LHCN-M2 (cell line): Measurements from ENCODE around the gene PTPN4. TPM values are rescaled to one million over a fixed set of nuclear protein-coding genes. Genes with fewer than 3 reads are reported as not detected.
A peak's percentile ranks its signal among the peaks of the same experiment; 100 is the strongest.
"Not testable (repeated sequence)": the region's sequence is repeated elsewhere in the genome, so short reads cannot be mapped to it uniquely, and the experiment has no call there.

Experiments
- DNase-seq: peaks from one replicate; pipeline ENCODE4 v3.0.0-alpha.2; 2012; ENCODE audit warnings: low read depth
- total RNA-seq: library from RNA; depleted of rRNA; stranded (reverse); fragments of >200 nt; gene quantifications from 2 replicates; pipeline ENCODE4 v1.2.3, GENCODE V29; 2014

The PTPN4 gene
- total RNA-seq, 1 experiment from 2014 or later, result 17.5 TPM

DNA sequence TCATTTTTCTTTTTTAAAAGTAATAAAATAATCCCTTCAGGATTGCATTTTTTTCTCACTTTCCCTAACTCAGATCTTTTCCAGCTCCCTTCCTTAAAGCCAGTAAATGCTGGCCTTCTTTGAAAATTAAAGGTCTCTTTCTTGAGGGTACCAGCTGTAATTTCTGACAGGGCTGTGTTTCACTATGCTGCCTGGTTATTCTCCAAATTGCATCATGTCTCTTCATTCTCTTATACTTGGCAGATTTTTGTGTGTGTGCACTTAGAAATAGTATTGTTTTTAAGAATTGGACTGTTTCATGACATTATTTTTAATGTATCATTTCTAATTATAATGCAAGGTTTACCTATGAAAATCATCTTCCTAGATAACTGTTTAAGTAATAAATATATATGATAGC is 181.1 kb downstream of the PTPN4 start:
- DNase-seq, result no peak

DNA sequence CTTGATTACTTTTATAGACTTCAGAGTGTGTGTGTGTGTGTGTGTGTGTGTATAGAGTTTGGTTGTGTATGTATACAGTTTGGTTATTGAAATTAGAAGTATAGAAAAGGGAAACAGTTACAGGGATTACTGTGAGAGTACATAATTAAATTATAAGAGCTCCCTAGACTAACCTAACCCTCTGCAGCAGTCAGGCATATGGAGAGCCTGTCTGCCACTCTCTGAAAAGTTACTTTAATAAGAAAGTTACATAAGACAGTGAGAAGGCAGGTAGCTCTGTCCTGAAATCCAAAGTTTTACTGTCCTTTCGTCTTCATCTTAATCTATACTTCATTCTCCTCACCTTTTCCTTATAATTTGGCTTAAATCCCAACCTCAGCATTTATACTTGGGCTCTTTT is 181.7 kb downstream of the PTPN4 start:
- no peak for DNase-seq

DNA sequence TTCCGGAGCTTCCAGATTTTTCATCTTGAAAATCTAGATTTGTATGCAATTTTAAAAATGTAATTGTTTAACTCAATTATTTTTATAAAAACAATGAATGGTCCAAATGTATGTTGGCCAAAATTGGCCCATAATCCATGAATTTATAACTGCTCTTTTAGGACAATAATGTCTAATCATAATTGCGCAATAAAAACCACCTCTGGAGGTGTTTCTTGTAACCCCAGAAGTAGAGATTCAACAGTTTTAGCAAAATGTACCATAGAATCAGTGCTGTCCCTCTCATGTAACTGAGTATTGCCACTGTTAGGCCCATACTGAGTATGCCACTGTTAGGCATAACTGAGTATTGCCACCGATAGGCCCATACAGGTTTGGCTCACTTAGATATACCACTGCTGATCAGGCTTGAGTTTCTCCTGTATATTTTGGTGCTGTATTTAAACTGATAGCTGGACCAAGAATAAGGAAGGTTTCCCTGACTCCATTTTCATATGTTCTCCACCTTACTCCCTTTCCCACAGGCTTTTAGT is 182.3 kb downstream of the PTPN4 start:
- DNase-seq, result no peak

DNA sequence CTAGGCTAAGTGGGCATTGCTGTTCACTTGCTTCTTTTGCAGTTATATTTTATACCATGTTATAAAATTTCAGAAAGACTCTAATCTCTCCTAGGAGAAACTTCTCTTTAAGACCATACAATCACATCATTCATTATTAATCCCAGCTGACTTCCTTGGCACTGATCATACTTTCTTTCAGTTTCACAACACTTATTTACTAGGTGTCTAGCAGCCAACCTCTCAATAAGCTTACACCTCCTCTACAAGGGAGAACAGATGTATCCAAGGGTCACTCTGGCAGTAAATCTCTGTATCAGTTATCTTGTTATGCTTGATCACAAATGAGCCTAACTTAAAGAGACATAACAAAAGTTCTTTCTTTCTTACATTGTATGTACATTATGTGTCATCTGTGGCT is 183.3 kb downstream of the PTPN4 start:
- DNase-seq, result no peak

DNA sequence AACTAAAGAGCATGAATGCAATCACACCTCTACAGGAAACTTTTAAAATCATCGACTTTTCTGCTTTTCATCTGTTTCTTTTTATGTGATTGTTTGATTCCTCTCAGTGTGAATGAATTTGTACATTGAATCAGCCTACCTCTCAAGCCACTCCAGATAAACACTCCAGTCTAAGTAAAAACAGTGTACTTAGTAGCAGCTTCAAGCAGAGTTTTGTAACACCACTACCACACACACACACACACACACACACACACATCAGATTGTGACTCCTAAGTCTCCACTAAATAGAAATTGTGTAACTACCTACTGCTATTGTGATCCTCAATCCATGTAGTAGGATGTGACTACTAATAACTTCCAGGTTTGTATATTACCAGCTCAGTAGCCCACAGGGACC is 187.8 kb downstream of the PTPN4 start:
- no peak for DNase-seq

DNA sequence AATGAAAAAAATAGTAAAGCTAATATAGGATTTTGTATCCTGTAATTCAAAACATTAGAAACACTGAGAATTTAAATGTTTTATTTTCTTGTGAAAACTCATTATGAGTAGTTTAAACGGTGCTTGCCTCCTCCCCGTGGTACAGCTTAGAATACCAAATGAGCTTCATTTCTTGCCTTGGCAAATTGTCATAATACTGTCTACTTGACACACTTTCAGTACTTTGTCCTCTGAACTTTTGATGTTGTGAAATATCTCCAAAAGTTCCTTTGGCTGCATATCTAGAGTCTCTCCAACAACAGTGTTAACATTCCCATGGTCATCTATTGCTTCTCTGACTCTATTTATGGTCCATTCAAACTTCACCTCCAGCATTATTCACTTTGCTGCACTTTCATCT is 191.2 kb downstream of the PTPN4 start:
- DNase-seq, result no peak

DNA sequence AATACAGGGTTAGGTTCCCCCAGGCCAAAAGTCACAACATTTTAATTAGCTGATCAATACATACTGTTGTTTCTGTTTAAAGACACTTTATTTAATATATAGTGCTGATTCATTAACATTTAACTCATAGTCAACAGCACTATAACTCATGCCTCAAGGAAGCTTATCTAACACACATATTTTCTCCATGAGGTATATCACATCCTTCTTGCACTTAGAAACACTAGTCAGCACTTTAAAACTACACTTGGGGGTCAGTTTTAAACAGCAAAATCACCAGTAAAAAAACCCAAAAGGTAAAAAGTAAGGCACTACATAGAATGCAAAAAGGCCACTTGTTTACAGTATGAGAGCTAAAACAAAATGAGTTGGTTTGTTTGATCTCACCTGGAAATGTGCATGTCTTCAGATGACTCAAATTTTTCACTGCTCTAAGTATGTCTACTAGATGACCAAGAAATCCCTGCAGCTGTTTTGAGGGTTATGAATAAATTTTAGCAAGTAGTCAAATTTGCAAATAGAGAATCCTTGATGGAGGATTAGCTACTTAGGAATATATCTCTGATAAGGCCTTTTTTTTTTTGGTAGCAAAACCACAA is 199.0 kb downstream of the PTPN4 start:
- peak; percentile 17 for DNase-seq

DNA sequence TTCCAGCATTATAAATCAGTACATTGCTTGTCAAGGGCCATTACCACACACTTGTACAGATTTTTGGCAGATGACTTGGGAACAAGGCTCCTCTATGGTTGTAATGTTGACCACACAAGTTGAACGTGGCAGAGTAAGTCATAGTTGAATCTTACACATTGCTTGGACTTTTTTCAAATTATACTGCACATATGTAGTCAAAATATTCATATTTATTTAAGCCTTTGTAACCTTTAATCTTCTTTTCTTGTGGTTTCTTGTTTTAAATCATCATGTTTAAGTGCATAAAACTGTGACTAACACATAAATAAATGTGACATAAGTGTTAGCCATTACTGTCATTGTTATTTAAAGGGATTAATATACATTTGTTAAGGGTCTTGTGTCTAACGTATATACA is 201.1 kb downstream of the PTPN4 start:
- DNase-seq, result peak; percentile 52

DNA sequence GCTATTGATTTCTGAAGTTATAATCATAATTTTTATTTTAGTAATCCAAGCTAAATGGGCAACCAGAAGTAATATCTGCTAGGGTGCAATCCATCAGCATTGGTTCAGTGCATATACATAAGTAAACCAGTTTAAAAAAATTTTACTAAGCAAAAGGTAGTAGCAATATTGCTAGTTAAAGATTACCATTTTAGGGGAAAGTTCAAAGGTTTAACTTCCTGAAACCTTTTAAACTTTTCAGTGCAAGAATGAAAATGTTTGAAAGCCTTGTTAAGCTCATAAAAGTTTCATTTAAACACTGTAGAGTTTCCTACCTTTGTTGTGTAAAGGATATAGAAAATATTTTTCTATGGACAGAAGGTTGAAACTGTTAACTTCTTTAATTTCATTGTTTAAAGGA is 222.2 kb downstream of the PTPN4 start:
- no peak for DNase-seq

DNA sequence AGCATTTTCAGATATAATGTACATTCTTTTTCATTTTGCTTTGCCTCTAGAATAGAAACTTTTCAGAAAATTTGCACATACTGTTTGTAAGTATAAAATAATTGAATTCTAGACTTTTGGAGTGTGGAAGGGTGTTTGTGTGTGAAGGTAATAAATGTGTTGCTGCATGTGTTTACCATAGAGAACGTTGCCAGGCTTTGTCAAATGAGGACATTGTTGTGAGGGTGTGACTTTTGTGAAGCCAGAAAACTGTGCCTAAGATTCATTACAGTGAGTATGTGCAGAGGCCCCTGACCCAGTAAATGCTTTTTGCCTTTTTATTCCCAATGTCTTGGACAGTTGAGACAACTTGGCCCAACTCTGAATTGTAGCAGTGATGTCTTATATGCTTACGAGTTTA is 222.8 kb downstream of the PTPN4 start:
- DNase-seq, result no peak

DNA sequence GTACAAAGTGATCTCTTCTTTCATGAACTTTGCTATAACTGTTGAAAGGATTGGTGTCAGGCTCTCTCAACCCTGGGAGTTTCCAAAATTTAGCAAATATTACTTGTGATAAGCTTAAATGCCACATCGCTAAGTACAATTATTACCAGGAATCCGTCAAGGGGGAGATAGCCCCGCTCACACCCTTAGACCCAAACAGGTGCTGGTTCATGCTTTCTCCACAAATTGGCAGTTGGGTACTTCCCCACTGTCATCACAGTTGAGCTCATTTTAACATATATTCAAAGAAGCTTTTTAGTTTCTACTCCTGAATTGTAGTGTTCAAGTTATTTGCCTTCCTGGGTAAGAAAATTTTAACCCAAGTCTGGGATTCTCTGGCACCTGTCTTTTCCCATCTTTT is 223.4 kb downstream of the PTPN4 start:
- DNase-seq, result peak; percentile 26

DNA sequence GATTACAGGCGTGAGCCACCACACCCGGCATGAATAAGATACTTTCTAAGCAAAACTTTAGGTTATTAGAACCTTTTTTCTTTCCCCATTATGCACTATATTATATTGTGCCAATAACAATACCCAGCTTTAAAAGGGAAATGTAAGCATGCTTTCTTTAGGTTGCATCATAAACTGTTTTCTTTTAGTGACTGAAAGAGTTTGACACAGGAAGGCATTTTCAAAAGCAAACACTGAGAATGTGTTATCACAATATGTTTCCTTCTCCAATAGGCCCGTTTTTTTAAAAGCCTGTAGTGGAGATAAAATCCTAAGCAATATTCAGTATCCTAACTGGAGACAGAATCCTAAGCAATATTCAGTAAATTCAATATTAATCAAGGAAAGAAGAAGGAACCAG is 236.4 kb downstream of the PTPN4 start:
- DNase-seq, result no peak

DNA sequence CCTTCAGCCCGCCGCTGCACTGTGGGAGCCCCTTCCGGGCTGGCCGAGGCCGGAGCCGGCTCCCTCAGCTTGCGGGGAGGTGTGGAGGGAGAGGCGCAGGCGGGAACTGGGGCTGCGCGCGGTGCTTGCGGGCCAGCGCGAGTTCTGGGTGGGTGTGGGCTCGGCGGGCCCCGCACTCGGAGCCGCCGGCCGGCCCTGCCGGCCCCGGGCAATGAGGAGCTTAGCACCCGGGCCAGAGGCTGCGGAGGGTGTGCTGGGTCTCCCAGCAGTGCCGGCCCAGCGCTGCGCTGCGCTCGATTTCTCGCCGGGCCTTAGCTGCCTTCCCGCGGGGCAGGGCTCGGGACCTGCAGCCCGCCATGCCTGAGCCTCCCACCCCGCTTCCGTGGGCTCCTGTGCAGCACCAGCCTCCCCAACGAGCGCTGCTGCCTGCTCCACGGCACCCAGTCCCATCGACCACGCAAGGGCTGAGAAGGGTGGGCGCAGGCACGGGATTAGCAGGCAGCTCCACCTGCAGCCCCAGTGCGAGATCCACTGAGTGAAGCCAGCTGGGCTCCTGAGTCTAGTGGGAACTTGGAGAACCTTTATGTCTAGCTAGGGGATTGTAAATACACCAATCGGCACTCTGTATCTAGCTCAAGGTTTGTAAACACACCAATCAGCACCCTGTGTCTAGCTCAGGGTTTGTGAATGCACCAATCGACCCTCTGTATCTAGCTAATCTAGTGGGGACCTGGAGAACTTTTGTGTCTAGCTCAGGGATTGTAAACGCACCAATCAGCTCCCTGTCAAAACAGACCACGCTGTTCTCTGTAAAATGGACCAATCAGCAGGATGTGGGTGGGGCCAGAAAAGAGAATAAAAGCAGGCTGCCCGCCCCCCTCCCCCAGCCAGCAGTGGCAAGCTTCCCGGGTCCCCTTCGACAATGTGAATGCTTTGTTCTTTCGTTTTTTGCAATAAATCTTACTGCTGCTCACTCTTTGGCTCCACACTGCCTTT is 237.5 kb downstream of the PTPN4 start:
- DNase-seq, result not testable (repeated sequence)

DNA sequence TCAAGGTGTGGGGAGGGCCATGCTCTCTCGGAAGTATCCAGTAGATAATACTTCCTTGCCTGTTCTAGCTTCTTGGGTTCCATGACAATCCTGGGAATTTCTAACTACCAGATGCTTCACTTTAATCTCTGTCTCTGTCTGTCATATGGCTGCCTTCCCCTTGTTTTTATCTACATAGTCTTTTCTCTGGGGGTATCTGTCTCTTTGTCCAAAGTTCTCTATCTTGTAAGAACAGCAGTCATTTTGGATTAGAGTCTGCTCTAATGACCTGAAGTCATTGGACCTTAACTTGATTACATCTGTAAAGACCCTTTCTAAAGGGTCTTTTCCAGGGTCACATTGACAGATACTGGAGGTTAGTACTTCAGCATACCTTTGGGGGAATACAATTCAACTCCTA is 241.7 kb downstream of the PTPN4 start:
- no peak for DNase-seq

DNA sequence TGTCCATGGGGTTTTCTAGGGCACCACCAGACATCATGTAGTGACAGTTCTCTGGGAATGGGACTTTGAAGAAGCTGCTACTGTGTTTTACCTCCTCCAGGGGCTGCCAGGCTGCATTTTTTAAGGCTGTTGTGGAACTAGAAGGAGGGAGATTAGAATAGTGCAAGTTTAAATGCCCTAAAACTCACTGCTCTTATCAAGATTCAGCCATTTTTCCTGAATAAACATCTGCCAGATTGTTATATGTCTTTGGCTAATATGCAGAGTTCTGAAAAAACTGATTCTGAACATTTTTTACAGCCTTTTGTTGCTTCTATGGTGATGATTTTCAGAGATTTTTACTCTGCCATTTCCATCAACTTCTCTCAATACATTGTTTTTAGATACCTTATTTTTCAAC is 244.5 kb downstream of the PTPN4 start:
- no peak for DNase-seq

DNA sequence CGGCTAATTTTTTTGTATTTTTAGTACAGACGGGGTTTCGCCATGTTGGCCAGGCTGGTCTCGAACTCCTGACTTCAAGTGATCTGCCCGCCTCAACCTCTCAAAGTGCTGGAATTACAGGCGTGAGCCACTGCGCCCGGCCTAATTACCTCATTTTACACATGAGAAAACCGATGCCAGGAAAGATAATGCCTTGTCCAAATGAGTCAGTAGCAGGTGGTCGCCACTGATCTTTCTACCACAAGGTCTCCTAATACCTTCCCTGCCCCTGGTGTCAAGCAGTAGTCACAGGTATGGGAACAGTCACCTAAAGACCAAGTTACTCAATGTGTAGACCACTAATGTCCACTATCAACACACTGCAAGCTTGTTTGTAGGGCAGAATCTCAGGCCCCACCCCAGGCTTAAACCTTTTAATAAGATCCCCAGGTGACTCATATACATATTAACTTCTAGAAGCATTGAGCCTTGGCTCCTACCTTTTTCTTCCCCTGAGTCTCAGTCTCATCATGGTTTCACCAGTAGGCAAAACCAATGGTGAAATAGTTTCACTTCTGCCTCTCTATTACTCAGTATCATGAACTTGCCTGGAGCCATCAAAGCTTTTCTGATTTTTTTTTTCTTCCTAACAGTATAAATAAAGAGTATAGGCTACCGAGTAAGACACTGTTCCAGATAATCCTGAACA is 246.3 kb downstream of the PTPN4 start:
- no peak for DNase-seq

DNA sequence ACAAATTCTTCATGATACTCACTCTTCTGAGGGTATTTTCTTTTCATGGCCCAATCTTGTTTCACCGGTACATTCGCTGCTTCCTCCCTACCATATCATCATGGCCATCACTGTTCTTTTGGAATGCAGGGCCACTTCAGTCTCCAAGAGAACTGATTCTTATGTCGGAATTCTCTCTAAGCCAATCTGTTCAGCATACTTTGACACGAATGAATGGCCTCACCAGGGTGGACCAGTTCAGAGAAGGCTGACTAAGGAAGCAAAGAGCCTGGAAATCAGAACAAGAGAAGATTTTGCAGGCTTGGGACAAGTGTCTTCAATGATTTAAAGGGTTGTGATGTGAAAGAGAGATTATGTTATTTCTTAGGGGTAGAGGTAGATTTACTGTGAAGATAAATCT is 248.1 kb downstream of the PTPN4 start:
- DNase-seq, result no peak

DNA sequence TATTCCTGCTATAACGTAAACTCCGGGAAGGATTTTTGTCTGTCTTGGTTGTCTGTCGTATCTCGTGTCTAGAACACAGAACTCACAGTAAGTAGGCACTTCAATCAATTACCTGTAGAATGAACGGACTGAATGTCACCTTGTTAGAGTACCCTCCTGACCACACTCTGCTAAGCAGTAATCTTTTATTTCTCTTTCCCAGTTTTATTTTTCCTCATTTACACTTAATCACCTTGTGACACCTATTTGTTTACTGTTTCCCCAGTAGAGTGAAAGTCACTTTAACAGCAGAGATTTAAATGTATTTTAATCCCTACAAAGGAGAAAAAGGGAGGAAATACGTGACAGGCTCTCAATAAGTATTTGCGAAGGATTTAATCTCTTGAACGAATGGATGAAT is 252.6 kb downstream of the PTPN4 start:
- no peak for DNase-seq

DNA sequence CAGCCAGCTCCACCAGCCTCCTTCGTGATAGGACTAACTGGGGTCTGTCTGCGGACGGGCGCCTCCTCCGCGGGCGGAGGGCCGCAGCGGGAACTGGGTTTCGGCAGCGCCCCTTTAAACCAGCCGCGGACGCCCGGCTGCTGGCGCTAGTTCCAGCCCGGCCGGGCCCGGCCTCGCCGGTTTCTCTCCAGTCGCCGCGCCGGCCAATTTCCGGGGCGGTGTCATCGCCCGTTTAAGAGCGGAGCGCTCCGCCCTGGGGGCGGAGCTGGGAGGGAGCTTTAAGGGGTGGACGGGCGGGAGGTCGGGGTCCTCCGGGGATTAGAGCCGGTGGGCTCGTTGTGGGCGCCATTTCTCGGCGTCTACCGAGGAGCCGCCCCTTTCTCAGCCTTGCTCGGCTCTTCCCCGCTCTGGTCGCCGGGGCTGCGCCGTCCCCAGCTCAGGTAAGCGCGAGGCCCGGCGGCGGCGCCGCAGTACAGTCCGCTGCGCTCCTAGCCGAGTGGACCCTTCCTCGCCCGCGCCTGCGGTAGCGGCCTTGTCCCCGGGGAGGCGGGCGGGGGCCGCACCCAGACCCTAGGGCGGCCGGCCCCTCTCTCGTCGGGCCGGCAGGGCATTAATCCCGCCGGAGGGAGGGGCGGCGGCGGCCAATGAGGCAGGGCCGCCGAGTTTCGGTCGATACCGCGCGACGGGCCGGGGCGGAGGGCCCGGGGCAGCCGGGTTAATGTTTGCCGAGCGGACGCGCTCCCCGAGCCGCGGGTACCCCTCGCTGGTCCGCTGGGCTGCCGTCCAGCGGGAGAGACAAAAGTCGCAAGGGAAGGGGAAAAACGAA is 253.3 kb downstream of the PTPN4 start, which contains the start of gene EPB41L5:
Gene EPB41L5 (plus strand): TSS at position 307 of the 826 bp plus-strand sequence. CDS start 6,008 bp downstream, outside the sequence.
- DNase-seq, result peak; percentile 90

DNA sequence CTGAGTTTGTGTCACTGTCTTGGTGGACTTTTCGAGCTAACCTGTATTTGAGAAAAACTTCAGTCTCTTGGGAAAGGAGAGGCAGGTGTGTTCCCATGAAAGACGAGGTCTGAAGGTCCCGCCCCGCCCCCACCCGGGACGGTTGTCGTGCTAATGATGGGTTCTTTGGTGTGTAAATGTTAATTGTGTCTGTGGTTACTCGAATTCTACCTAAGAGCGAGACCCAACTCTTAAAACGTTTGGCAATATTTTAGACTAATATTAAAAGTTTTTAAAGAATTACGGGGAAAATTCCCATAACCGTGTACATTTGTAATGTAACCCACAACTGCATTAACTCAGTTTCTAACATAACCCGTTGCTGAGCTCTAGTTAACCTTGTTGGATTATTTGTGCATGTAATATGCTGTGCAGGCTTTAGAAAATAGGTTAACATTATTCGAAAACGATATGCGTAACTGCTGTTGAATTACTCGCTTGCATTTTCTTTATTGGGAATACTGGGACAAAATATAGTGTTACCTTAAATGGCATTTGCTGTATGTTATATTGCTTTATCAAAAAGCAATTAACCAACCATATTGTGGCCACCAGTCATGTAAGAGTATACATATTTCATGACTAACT is 254.0 kb downstream of the PTPN4 start:
- DNase-seq, result no peak
